Fibroblast of villous mesenchyme (primary cell): ENCODE data around the gene WBP1. TPM values are rescaled to one million over a fixed set of nuclear protein-coding genes. Genes with fewer than 3 reads are reported as not detected.

Experiments used
- DNase-seq: peaks from one replicate; pipeline ENCODE4 v3.0.0-alpha.2; 2010; ENCODE audit warnings: low read depth
- H3K4me3 ChIP-seq: 2 replicates; pipeline ENCODE4 v1.5.1; 2011; ENCODE audit warnings: low read depth, mild to moderate bottlenecking, low read length
- CTCF ChIP-seq: IDR thresholded peaks from 2 replicates; pipeline ENCODE4 v1.5.1; 2012; ENCODE audit warnings: low read depth, mild to moderate bottlenecking, low read length; ENCODE audit not compliant: insufficient read depth
- total RNA-seq: library from RNA; depleted of rRNA; stranded (reverse); fragments of >200 nt; gene quantifications from 2 replicates; pipeline ENCODE4 v1.2.3, GENCODE V29; 2012

WBP1 gene
- total RNA-seq, 1 donor: 50.5 TPM

DNA sequence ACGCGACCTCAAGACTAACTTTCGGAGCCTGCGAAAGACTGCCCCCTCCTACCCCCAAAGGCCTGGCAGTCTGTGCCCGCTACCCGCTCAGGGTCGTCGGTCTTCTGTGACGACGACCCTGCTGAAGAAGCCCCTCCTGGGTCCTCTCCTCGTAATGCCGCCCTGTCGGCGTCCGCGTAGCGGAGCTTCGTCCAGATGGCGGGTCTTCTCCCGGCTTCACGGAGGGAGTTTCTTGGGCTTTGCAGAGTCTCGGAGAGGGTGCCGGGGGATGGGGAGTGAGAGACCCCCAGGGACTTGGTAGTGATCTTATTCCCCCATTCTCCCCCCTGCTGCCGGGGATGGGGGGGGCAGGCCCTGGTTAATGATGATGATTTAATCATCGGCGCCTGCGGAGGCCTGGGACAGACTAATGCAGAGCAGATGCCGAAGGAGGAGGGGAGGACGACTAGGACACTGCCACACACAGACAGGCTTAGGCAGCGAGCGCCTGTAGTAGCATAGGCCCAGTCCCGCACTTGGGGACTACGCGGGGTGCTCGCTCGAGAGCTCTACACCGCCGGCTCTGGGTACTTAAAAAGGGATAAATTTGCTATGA, 49.8 kb downstream of the WBP1 start:
- no peak for TF ChIP-seq CTCF
- H3K4me3 ChIP-seq: peak overlapping the region; percentile 98
- peak; percentile 42 for DNase-seq

- no peak for TF ChIP-seq CTCF
- no peak for DNase-seq
- no peak overlapping the region for H3K4me3 ChIP-seq
Measured at GRCh38 chr2:74510272-74510671, 52.0 kb downstream of the WBP1 start.

Other genes starting within 250 kb of the WBP1 start
- under 0.01 and 0.32 TPM in 2 replicates for gene SLC4A5, start 115.0 kb upstream of the WBP1 start, total RNA-seq
- gene DCTN1, start 78.1 kb upstream of the WBP1 start, total RNA-seq: 136 and 153 TPM in 2 replicates
- 0.86 and 1.3 TPM in 2 replicates for gene C2orf81, start 36.8 kb upstream of the WBP1 start, total RNA-seq
- 28.9 and 43.8 TPM in 2 replicates for gene WDR54, start 36.7 kb upstream of the WBP1 start, total RNA-seq
- gene RTKN, start 16.5 kb upstream of the WBP1 start, total RNA-seq: 17.4 and 18.1 TPM in 2 replicates
- gene INO80B, start 3.4 kb upstream of the WBP1 start, total RNA-seq: 10.0 and 11.7 TPM in 2 replicates
- gene MOGS, start 6.9 kb downstream of the WBP1 start, total RNA-seq: 52.2 and 62.2 TPM in 2 replicates
- gene MRPL53, start 14.2 kb downstream of the WBP1 start, total RNA-seq: 21.2 and 23.5 TPM in 2 replicates
- 27.2 and 29.6 TPM in 2 replicates for gene CCDC142, start 24.6 kb downstream of the WBP1 start, total RNA-seq
- 8.6 and 14.8 TPM in 2 replicates for gene TTC31, start 24.6 kb downstream of the WBP1 start, total RNA-seq
- 1.3 and 2.9 TPM in 2 replicates for gene LBX2, start 41.2 kb downstream of the WBP1 start, total RNA-seq
- 21.6 and 23.7 TPM in 2 replicates for gene PCGF1, start 49.3 kb downstream of the WBP1 start, total RNA-seq
- not detected in 2 replicates for gene TLX2, start 56.0 kb downstream of the WBP1 start, total RNA-seq
- gene DQX1, start 67.8 kb downstream of the WBP1 start, total RNA-seq: not detected in 2 replicates
- gene AUP1, start 71.3 kb downstream of the WBP1 start, total RNA-seq: 60.2 and 68.2 TPM in 2 replicates
- gene HTRA2, start 71.5 kb downstream of the WBP1 start, total RNA-seq: 36.7 and 40.2 TPM in 2 replicates
- gene LOXL3, start 95.5 kb downstream of the WBP1 start, total RNA-seq: 9.9 and 10.6 TPM in 2 replicates
- 9.9 and 20.0 TPM in 2 replicates for gene DOK1, start 96.3 kb downstream of the WBP1 start, total RNA-seq
- not detected in 2 replicates for gene M1AP, start 189.9 kb downstream of the WBP1 start, total RNA-seq
- gene SEMA4F, start 195.8 kb downstream of the WBP1 start, total RNA-seq: 5.6 and 7.7 TPM in 2 replicates